HUES48 (cell line): Measurements from ENCODE around the gene HSCB.
"Not testable (repeated sequence)": the region's sequence is repeated elsewhere in the genome, so short reads cannot be mapped to it uniquely, and the experiment has no call there.

Experiments used
- H3K27ac ChIP-seq: one replicate; pipeline ENCODE4 v1.7.0; 2013; ENCODE audit warnings: low read depth, low read length, inconsistent platforms
- H3K27me3 ChIP-seq: 2 replicates; pipeline ENCODE4 v1.6.1; 2013; ENCODE audit warnings: mild to moderate bottlenecking, low read length; ENCODE audit not compliant: control insufficient read depth, insufficient read depth
- H3K36me3 ChIP-seq: 2 replicates; pipeline ENCODE4 v1.6.1; 2013; ENCODE audit warnings: low read length; ENCODE audit not compliant: control insufficient read depth, insufficient read depth
- H3K4me1 ChIP-seq: 2 replicates; pipeline ENCODE4 v1.6.1; 2013; ENCODE audit warnings: mild to moderate bottlenecking, low read length; ENCODE audit not compliant: control insufficient read depth, insufficient read depth
- H3K4me3 ChIP-seq: 2 replicates; pipeline ENCODE4 v1.5.1; 2013; ENCODE audit warnings: mild to moderate bottlenecking, low read depth, low read length
- H3K9ac ChIP-seq: 2 replicates; pipeline ENCODE4 v1.6.1; 2013; ENCODE audit warnings: mild to moderate bottlenecking, low read depth, low read length, moderate library complexity
- H3K9me3 ChIP-seq: 2 replicates; pipeline ENCODE4 v1.6.1; 2013; ENCODE audit warnings: low read length; ENCODE audit not compliant: control insufficient read depth, insufficient read depth

HSCB gene, protein sequence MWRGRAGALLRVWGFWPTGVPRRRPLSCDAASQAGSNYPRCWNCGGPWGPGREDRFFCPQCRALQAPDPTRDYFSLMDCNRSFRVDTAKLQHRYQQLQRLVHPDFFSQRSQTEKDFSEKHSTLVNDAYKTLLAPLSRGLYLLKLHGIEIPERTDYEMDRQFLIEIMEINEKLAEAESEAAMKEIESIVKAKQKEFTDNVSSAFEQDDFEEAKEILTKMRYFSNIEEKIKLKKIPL

DNA sequence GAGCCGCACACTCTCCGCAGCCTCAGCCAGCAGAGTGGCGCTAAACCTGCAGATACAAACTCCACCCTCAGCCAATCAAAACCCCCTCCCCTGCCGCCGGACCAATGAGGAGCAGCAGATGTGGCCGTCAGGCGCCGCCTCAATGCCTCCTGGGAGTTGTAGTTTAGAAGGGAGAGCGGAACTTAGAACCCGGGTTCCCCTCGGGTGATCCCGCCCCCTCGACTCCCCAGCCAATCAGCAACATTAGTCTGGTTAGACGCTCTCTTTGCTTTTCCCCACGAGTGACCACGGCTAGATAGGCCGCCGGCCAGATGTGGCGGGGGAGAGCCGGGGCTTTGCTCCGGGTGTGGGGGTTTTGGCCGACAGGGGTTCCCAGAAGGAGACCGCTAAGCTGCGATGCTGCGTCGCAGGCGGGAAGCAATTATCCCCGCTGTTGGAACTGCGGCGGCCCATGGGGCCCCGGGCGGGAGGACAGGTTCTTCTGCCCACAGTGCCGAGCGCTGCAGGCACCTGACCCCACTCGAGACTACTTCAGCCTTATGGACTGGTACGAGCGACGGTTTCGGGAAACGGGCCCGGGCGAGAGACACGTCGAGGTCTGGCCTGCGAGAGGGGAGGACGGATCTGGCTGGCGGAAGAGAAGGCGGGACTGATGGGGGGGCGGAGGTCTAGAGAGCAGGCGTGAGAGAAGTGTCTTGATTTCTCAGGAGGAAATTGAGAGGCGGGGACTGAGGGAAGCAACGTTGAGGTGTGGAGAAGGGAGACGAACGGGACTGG lies at the start of gene HSCB, which contains the start of gene CHEK2:
HSCB (plus strand) TSS at position 255 of the 777 bp plus-strand sequence; CDS start at position 312, 57 bp downstream.
CHEK2 (minus strand) TSS at position 36 of the 777 bp plus-strand sequence. CDS start 7,099 bp downstream, outside the sequence.
- H3K9me3 ChIP-seq = no peaks in the 10 kb centered on the region
- H3K9ac ChIP-seq = peak within 1 kb of the TSS; percentile 75
- H3K27ac ChIP-seq = peak within 1 kb of the TSS; percentile 98
- H3K27me3 ChIP-seq = no peaks in the 10 kb centered on the region
- peak within 1 kb of the TSS; percentile 96 for H3K4me3 ChIP-seq
- peaks cover 13% of the 10 kb centered on the region for H3K4me1 ChIP-seq
- H3K36me3 ChIP-seq = peaks cover 33% of the 10 kb centered on the region

DNA sequence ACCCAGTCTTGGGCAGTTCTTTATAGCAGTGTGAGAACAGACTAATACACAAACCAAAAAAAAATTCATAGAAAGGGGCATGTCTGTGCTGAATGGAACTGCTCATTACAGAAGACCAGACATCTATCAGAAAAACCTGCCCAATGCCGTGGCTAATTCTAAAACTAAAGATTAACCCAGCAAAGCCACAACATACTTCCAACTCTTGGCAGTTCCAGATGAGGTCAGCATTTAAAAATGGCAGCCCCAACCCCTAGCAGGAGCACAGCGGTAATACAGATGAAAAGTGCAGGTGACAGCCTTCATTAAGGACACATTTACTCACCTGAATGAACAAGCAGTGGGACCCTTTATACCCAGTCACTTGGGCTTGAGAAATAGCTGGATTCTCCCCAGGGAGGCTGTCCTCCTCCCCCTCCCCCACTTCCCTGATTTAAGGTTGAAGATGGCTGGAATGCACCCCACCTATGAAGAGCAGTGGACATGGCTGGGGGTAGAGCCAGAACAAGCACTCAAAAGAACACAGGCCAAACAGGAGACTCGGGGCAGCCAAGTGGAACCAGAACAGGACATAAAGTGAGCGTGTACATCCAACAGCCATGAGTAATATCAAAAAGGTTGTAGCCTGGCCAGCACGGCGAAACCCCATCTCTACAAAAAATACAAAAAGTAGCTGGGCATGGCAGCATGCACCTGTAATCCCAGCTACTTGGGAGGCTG lies 48.6 kb upstream of the HSCB start:
- H3K9ac ChIP-seq, H3K9me3 ChIP-seq, H3K27me3 ChIP-seq, H3K27ac ChIP-seq, H3K4me3 ChIP-seq, H3K4me1 ChIP-seq: not testable (repeated sequence)
- H3K36me3 ChIP-seq = peaks cover 50% of the 10 kb centered on the region

DNA sequence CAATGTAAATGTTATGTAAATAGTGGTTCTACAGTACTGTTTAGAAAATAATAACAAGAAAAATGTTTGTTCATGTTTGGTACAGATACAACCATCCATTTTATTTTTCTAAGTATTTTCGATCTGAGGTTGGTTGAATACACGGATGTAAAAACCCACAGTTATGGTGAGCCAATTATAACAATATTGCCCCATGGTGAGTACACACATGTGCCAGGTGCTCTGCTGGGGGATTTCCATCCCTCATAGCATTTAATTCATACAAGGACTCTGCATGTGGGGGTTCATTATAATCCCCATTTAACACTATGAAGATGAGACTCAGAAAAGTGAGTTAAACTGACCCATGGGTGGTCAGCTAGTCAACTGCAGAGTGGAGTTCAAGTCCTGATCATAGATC lies 38.9 kb upstream of the HSCB start:
- Histone ChIP-seq H3K4me3 (no peak overlapping the region), H3K27me3 (no peaks in the 10 kb centered on the region), H3K4me1 (no peaks in the 10 kb centered on the region), H3K36me3 (peaks cover 46% of the 10 kb centered on the region), H3K9me3 (no peaks in the 10 kb centered on the region), H3K27ac (no peak overlapping the region), H3K9ac (no peak overlapping the region)

DNA sequence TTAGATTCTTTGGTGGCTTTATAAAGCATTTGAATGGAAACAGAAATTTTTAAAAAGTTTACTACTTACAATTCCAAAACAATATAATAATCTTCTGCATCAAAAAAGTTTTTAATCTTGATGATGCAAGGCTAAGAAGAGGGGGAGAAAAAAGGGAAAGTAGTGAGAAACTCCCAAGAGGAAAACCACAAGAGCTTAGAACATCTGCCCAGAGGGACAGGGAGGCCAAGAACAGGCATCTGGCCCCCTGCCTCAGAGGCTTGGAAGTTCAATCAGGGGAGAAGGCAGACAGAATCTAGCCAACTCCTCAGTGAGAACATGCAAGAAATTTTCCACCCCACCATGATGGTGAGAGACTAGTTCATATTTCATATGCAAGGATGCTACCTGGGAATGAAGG lies 38.4 kb upstream of the HSCB start:
- Histone ChIP-seq H3K4me3 (no peak overlapping the region), H3K9me3 (no peaks in the 10 kb centered on the region), H3K4me1 (no peaks in the 10 kb centered on the region), H3K9ac (no peak overlapping the region), H3K27ac (no peak overlapping the region), H3K27me3 (no peaks in the 10 kb centered on the region), H3K36me3 (peaks cover 49% of the 10 kb centered on the region)

DNA sequence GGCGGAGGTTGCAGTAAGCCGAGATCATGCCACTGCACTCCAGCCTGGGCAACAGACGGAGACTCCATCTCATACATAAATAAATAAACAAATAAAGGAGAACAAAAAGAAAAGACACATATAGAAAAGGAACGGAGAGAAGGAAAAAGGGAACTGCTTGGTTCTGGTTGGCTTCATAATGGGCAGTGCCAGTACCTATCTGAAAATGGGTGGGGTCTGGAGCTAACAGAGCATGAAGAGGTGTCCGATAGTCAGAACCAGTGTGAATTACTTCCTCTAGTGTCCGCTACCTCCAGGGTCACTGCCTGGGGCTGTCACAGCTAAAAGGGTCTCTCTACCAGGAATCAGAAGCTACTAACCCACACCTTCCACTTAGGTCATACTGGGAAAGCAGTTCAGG lies 35.0 kb upstream of the HSCB start:
- Histone ChIP-seq H3K9ac (no peak overlapping the region), H3K9me3 (no peaks in the 10 kb centered on the region), H3K4me3 (no peak overlapping the region), H3K36me3 (peaks cover 67% of the 10 kb centered on the region), H3K27ac (no peak overlapping the region), H3K4me1 (no peaks in the 10 kb centered on the region), H3K27me3 (no peaks in the 10 kb centered on the region)

DNA sequence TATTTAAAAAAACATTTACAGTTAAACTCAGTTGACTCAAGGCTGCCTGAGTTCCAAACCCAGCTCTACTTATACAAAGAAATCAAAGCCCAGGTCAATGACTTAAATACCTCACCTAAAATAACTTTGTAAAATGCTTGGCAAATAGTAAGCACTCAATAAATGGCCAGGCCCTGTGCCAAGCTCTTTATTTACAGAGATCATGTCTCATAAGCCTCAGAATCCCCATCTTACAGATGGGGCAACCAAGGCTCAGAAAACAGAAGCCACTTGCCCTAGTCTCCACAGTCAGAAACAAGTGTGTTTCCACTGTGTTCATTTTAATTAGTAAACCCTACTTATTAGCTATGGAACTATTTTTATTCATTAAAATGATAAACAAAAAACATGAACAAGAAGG lies 31.7 kb upstream of the HSCB start:
- Histone ChIP-seq H3K9me3 (no peaks in the 10 kb centered on the region), H3K36me3 (peaks cover 67% of the 10 kb centered on the region), H3K4me1 (no peaks in the 10 kb centered on the region), H3K9ac (no peak overlapping the region), H3K27ac (no peak overlapping the region), H3K27me3 (no peaks in the 10 kb centered on the region), H3K4me3 (no peak overlapping the region)

DNA sequence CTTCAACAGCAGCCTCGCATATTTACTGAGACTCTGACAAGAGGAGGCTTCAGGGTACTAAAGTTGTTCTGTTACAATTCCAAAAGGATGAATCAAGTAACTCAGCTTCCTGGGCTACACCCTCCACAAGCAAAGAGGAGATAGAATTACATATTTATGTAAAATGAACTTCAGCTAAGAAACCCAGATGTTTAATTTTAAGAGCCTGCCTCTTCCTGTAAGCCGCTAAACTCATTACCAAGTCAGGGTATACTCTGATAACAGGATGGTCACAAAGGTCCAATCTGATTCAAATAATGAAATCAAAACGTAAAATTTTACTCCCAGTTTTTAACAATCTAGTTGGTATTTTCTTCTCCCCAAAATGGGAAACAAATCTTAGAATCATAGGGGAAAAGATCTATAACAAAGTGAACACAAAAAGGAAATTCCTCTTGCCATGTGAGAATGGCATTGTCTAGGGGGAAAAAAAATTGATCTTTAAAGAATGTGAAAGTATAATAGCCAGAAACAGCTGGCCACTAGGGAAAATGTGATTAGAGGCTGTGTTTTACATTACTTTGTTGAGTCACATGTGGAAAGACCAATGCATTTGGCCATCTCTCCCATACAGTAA lies 31.2 kb upstream of the HSCB start:
- Histone ChIP-seq H3K4me1 (no peaks in the 10 kb centered on the region), H3K27ac (no peak overlapping the region), H3K9me3 (no peaks in the 10 kb centered on the region), H3K36me3 (peaks cover 65% of the 10 kb centered on the region), H3K27me3 (no peaks in the 10 kb centered on the region), H3K9ac (no peak overlapping the region), H3K4me3 (no peak overlapping the region)

DNA sequence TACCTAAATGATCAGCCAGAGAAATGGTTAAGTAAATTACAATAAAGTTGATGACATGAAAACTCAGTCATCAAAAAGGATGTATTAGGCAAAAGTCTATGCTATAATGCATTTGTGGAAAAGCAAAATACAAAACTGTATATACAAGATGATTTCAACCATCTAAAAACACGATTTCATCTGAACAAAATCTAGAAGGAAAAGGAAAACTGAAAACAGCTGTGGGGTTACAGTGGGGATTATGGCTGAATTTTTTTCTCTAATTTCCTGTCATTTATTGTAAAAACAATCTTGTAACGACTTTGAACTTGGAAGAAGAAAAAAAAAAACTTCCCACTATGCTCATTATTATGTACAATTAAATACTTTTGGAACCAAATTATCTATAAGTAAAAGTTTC lies 30.5 kb upstream of the HSCB start:
- Histone ChIP-seq H3K36me3 (peaks cover 60% of the 10 kb centered on the region), H3K27ac (no peak overlapping the region), H3K27me3 (no peaks in the 10 kb centered on the region), H3K9me3 (no peaks in the 10 kb centered on the region), H3K4me1 (no peaks in the 10 kb centered on the region), H3K4me3 (no peak overlapping the region), H3K9ac (no peak overlapping the region)

DNA sequence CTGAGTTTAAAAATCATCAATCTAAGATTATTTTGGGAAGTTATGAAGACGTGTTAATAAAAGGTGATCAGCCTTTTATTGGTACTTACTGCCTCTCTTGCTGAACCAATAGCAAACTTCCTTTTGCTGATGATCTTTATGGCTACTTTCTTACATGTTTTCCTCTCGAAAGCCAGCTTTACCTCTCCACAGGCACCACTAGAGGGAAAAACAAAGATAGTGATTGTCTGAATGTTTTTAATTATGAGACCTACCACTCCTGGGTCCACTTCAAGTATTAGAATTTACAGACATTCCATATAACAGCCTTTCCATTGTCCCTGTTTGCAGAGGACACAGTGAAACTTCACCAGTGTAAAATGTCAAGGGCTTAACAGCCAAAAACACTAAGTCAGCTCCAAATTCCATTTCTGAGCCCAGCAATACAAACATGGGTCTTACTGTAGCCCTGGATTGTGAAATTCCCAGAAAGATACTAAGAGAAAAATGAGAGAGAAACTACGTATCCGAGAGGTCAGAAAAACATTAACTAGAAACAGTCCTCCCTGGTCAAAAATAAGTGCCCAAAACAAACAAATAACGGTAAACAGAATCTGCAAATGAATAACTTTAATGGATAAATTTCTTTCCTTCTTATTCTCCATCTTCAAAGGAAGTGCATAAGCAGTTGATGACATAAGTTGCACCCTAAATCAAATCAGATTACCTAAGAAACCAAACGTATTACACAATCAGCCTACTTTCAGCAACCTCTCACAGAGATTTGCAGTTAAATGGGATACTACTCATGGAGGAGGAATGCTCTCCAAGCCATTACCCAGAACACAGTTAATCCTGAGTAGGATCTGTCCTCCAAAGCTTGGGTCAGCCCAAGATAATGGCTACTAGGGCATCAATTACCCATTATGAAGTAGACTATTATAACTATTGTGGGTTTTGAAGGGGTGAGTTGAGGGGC lies 29.7 kb upstream of the HSCB start:
- Histone ChIP-seq H3K4me3 (no peak overlapping the region), H3K27ac (peak overlapping the region; percentile 56), H3K36me3 (peaks cover 60% of the 10 kb centered on the region), H3K4me1 (no peaks in the 10 kb centered on the region), H3K9me3 (no peaks in the 10 kb centered on the region), H3K27me3 (no peaks in the 10 kb centered on the region), H3K9ac (no peak overlapping the region)

DNA sequence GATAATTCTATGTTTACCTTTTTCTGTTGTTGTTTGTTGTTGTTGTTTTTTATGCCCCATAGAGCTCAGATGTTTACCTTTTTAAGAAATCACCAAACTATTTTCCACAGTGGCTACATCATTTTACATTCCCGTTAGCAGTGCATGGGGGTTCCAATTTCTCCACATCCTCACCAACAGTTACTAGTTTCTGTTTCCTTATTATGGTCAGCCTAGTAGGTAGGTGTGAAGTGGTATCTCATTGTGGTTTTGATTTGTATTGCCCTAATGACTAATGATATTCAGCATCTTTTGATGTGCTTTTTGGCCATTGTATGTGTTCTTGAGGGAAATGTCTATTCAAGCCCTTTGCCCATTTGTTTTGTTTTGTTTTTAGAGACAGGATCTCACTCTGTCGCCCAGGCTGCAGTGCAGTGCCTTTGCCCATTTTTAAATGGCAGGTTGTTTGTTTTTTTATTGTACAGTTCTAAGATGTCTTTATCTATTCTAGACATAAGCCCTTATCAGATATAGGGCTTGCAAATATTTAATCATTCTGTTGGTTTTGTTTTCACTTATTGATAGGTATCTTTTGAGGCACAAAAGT lies 27.7 kb upstream of the HSCB start:
- H3K36me3 ChIP-seq = peaks cover 61% of the 10 kb centered on the region
- H3K4me3 ChIP-seq = no peak overlapping the region
- H3K27me3 ChIP-seq = no peaks in the 10 kb centered on the region
- H3K27ac ChIP-seq = no peak overlapping the region
- no peaks in the 10 kb centered on the region for H3K9me3 ChIP-seq
- no peak overlapping the region for H3K9ac ChIP-seq
- H3K4me1 ChIP-seq = no peaks in the 10 kb centered on the region
